ENCODE measurements around the gene RGMA.

DNA sequence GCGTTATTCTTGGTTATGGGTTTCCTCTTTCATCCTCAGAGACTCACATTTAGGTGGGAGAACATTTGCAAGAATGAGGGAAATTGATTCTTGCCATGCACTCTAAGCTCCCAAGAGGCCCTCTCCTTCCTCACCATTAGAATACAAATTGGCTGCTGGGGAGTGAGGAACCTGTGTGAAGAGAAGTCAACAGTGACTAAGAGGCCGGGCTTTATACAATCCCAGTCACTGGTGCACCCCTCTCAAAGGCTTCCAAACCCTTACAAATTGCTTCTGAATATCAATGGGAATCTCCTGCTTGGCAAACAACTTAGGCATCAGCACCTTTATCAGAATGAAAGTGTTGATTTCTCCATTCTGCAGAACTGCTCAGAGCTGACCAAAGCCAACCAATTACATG is 16.5 kb upstream of the RGMA start:
- TF ChIP-seq, protein P1, sequence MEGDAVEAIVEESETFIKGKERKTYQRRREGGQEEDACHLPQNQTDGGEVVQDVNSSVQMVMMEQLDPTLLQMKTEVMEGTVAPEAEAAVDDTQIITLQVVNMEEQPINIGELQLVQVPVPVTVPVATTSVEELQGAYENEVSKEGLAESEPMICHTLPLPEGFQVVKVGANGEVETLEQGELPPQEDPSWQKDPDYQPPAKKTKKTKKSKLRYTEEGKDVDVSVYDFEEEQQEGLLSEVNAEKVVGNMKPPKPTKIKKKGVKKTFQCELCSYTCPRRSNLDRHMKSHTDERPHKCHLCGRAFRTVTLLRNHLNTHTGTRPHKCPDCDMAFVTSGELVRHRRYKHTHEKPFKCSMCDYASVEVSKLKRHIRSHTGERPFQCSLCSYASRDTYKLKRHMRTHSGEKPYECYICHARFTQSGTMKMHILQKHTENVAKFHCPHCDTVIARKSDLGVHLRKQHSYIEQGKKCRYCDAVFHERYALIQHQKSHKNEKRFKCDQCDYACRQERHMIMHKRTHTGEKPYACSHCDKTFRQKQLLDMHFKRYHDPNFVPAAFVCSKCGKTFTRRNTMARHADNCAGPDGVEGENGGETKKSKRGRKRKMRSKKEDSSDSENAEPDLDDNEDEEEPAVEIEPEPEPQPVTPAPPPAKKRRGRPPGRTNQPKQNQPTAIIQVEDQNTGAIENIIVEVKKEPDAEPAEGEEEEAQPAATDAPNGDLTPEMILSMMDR (IDR thresholded peaks at IDR 0.05) = no peak
- TF ChIP-seq EZH2 (IDR thresholded peaks at IDR 0.05; ENCODE audit: borderline replicate concordance, insufficient read depth, low read depth, low read length, poor library complexity, severe bottlenecking) = no peak
